ENCODE measurements around the gene RNF225. TPM values are rescaled to one million over a fixed set of nuclear protein-coding genes. Genes with fewer than 3 reads are reported as not detected.

The RNF225 gene
- total and polyA plus RNA-seq, 2 donors (not counting 3 experiments of a cell fraction or from before 2014, with no cell fraction given) = 0.58 TPM; not detected in 1

DNA sequence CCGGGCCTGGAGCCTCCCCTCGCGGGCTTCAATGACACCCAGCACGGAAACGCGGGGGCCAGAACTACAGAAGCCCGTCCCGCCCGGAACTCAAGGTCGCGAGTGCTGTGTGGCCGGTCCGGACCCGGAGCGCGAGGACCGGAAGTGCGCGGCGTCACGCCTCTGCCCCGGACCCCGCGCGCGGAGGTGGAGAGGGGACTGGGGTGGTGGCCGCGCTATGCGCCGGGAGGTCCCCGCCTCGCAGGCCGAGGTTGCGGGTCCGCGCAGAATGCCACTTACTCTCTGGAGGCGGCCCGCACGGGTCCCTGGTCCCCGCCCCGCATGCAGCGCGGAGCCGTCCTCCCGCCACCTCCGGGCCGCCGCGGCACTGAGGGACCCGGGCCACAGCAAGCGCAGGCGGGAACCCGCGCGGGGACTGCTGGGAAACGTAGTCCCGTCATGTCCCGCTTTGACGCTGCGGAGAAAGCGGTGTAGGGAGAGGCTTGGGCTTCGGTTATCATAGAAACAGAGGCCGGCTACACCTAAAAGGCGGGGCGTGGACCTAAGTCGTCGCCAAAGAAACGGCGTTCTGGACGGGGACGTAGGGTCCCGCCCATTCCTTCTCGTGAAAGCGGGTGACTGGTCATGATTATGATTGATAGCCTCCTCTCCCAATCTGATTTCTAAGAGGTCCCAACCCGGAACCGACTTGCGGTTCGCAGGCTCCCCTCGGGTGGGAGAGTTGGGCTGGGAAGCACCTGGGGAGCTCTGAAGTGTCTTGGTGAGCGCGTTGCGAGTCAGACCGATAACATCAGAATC is 14.6 kb upstream of the RNF225 start, which contains the start of gene ZNF837:
Gene ZNF837 (minus strand): TSS at position 369 of the 798 bp plus-strand sequence. CDS start 11,698 bp downstream, outside the sequence.
- H3K27me3 ChIP-seq (ENCODE audit: control insufficient read depth in 2 of 2, insufficient read depth in 2 of 2, low read length in 2 of 2) = no peaks in the 10 kb centered on the region
- intact Hi-C loops (cut with micrococcal nuclease) (loop anchor here (1.0 to 2.0 kb wide), 7 partner anchors 19 to 152 kb away; partner anchors contain the start of genes ERVK3-1, ZNF497, ZNF544 and ZNF8), dilution Hi-C loops (cut with MboI; ENCODE audit: extremely low pct_ligation_motif_present, low sequenced_read_pairs) (no loop called here)
- no TSS peak for BruUV-seq (replicated peaks)
- H4K20me1 ChIP-seq (replicated peaks; ENCODE audit: control insufficient read depth, extremely low read depth, insufficient read depth, low read length) = no peaks in the 10 kb centered on the region
- CTCF ChIA-PET = no interaction called here
- FAIRE-seq (peak; percentile 100), DNase-seq (ENCODE audit: low read depth, low spot score) (peak; percentile 100)
- H3K9me3 ChIP-seq (replicated peaks; ENCODE audit: control insufficient read depth, insufficient read depth, low read length) = no peaks in the 10 kb centered on the region
- no peaks in the 10 kb centered on the region for H3K9me1 ChIP-seq (replicated peaks; ENCODE audit: control insufficient read depth, extremely low read depth, insufficient read depth, low read length)
- H3K27ac ChIP-seq (ENCODE audit: insufficient read depth, low read depth, low read length) = peak within 1 kb of the TSS; percentile 63
- POLR2A ChIA-PET = interaction anchor here (0.9 kb wide), 1 partner anchor 18 kb away, joined by 3 read pairs; the partner anchor contains the start of gene ZNF497
- H3K4me1 ChIP-seq (ENCODE audit: control insufficient read depth, extremely low read depth, insufficient read depth, low read length) = peaks cover 8% of the 10 kb centered on the region
- H3K36me3 ChIP-seq (ENCODE audit: control insufficient read depth in 2 of 2, extremely low read depth in 1 of 2, insufficient read depth in 2 of 2, low read length in 2 of 2) = no peaks in the 10 kb centered on the region
- H3K4me2 ChIP-seq (ENCODE audit: insufficient read depth, low read length) = peak within 1 kb of the TSS; percentile 58
- H2AFZ ChIP-seq (ENCODE audit: low read depth, low read length) = peak within 1 kb of the TSS; percentile 71
- H3K79me2 ChIP-seq (ENCODE audit: control insufficient read depth, insufficient read depth, low read length) = no peaks in the 10 kb centered on the region
- peak within 1 kb of the TSS; percentile 58 for H3K9ac ChIP-seq (replicated peaks; ENCODE audit: extremely low read depth, insufficient read depth, low read length)
- no peak for TF ChIP-seq JUN (IDR thresholded peaks at IDR 0.05; ENCODE audit: borderline replicate concordance, insufficient read depth, insufficient read length, low read depth)
- TF ChIP-seq POLR2AphosphoS5 (IDR thresholded peaks at IDR 0.05; ENCODE audit: insufficient read depth, low read depth, low read length) = peak; percentile 86
- TF ChIP-seq FOS (IDR thresholded peaks at IDR 0.05; ENCODE audit: borderline replicate concordance, insufficient read depth, low read length) = peak; percentile 6
- TF ChIP-seq, protein P1, sequence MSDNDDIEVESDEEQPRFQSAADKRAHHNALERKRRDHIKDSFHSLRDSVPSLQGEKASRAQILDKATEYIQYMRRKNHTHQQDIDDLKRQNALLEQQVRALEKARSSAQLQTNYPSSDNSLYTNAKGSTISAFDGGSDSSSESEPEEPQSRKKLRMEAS (IDR thresholded peaks at IDR 0.05; ENCODE audit: insufficient read depth, insufficient read length) = peak; percentile 41
- TF ChIP-seq POLR2A (IDR thresholded peaks at IDR 0.05; ENCODE audit: low read depth, low read length) = peak; percentile 72
- no peak for TF ChIP-seq EZH2 (IDR thresholded peaks at IDR 0.05; ENCODE audit: borderline replicate concordance, low read depth, low read length, severe bottlenecking)
- TF ChIP-seq MYC (IDR thresholded peaks at IDR 0.05; ENCODE audit: low read depth, low read length) = peak; percentile 75
- peak within 1 kb of the TSS; percentile 59 to 84 (median 72) for H3K4me3 ChIP-seq (replicated peaks in 1 of 3; ENCODE audit: insufficient read depth in 1 of 3, low read depth in 1 of 3, low read length in 3 of 3)

Measured in endothelial cell of umbilical vein (primary cell).